ENCODE measurements around the gene HELB.

DNA sequence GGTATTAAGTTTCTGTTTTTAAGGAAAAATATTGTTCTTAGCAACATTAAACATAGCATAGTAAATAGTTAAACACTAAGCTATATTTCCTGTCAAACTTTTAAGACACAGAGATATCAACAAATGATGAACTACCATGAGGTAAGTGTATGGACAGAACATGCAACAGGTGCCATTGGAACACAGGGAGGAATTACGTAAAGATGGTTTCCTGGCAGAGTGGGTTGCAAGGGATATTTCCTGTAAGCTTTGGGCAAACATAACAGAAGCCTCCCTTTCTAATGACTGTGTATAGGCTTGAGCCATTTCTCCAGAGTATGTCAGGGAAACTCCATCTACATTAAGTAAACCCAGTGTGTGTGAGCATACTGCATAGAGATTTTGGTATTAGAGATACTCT is 31.7 kb upstream of the HELB start:
- TF ChIP-seq CTCF (conservative IDR thresholded peaks at IDR 0.05 in 1 of 2, IDR thresholded peaks at IDR 0.05 in 1 of 2; ENCODE audit: extremely low read depth in 1 of 2, insufficient read depth in 1 of 2, low read depth in 1 of 2, low read length in 2 of 2) (no peak), EZH2 (IDR thresholded peaks at IDR 0.05; ENCODE audit: borderline replicate concordance, low read length) (no peak)

All from mammary epithelial cell (primary cell).